ENCODE results near the gene NUP98.

The NUP98 gene

DNA sequence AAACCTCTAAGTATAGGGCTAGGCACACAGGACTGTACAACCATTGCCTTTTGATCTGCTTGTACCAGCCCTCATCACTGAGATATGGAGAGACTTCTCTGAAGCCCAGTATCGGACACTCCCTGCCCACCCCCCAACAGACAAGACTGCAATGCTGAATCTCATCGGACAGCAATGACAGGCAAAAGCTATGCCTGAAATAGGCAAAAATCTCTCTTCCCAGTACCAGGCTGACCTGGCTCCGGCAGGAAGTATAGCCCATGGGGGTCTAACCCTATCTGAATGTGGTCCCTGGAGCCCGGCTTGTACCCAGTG, 37.0 kb upstream of the NUP98 start:
- H3K27me3 ChIP-seq (ENCODE audit: insufficient read depth, low read length, poor library complexity) = no peaks in the 10 kb centered on the region
- peaks cover 97% of the 10 kb centered on the region for H3K79me2 ChIP-seq (ENCODE audit: insufficient read depth, low read length)
- H4K20me1 ChIP-seq (ENCODE audit: insufficient read depth, low read length) = peaks cover 81% of the 10 kb centered on the region
- TF ChIP-seq EZH2 (IDR thresholded peaks at IDR 0.05; ENCODE audit: borderline replicate concordance, low read depth, low read length, severe bottlenecking) = no peak
- TF ChIP-seq, protein P1, sequence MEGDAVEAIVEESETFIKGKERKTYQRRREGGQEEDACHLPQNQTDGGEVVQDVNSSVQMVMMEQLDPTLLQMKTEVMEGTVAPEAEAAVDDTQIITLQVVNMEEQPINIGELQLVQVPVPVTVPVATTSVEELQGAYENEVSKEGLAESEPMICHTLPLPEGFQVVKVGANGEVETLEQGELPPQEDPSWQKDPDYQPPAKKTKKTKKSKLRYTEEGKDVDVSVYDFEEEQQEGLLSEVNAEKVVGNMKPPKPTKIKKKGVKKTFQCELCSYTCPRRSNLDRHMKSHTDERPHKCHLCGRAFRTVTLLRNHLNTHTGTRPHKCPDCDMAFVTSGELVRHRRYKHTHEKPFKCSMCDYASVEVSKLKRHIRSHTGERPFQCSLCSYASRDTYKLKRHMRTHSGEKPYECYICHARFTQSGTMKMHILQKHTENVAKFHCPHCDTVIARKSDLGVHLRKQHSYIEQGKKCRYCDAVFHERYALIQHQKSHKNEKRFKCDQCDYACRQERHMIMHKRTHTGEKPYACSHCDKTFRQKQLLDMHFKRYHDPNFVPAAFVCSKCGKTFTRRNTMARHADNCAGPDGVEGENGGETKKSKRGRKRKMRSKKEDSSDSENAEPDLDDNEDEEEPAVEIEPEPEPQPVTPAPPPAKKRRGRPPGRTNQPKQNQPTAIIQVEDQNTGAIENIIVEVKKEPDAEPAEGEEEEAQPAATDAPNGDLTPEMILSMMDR (IDR thresholded peaks at IDR 0.05; ENCODE audit: borderline replicate concordance, extremely low read depth, low read length, poor library complexity, severe bottlenecking) = no peak
- H3K9me3 ChIP-seq (ENCODE audit: insufficient read depth, low read length, severe bottlenecking) = no peaks in the 10 kb centered on the region
- no peak overlapping the region for H3K4me2 ChIP-seq (ENCODE audit: insufficient read depth, low read length)
- peaks cover 69% of the 10 kb centered on the region for H3K36me3 ChIP-seq (ENCODE audit: insufficient read depth, low read length)
- no peak for ATAC-seq (ENCODE audit: insufficient read depth, low read depth)
- no peak overlapping the region for H3K27ac ChIP-seq (ENCODE audit: low read length)
- H3K9ac ChIP-seq (ENCODE audit: low read depth, low read length) = no peak overlapping the region
- no peak overlapping the region for H3K4me3 ChIP-seq (ENCODE audit: low read depth in 1 of 2, low read length in 2 of 2)
- no peak overlapping the region for H2AFZ ChIP-seq (ENCODE audit: low read depth, low read length)
- H3K4me1 ChIP-seq (ENCODE audit: insufficient read depth, low read length) = peaks cover 44% of the 10 kb centered on the region
- DNase-seq = no peak

DNA sequence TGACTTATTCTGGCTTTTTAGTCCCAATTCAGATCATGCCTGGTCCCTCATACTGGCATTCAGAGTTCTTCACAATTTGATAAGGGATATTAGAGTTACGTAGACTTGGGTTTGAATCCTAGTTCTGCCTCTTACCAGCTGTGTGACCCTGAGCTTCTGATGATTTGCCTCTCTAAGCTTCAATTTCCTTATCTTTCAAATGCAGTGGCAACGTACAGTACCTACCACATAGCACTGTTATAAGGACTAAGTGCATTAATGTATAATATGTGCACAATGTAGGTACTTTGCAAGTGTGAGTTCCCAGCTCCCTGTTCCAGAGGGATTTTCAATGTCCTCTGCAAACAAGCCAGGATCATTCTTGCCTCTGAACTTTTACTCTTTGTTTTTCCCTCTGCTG, 36.1 kb upstream of the NUP98 start:
- Histone ChIP-seq H3K36me3 (ENCODE audit: insufficient read depth, low read length) (peaks cover 64% of the 10 kb centered on the region), H3K9ac (ENCODE audit: low read depth, low read length) (no peak overlapping the region), H3K27me3 (ENCODE audit: insufficient read depth, low read length, poor library complexity) (no peaks in the 10 kb centered on the region), H3K4me3 (ENCODE audit: low read depth in 1 of 2, low read length in 2 of 2) (no peak overlapping the region), H3K4me2 (ENCODE audit: insufficient read depth, low read length) (no peak overlapping the region), H3K79me2 (ENCODE audit: insufficient read depth, low read length) (peaks cover 89% of the 10 kb centered on the region), H2AFZ (ENCODE audit: low read depth, low read length) (no peak overlapping the region), H4K20me1 (ENCODE audit: insufficient read depth, low read length) (peaks cover 74% of the 10 kb centered on the region), H3K9me3 (ENCODE audit: insufficient read depth, low read length, severe bottlenecking) (no peaks in the 10 kb centered on the region), H3K27ac (ENCODE audit: low read length) (0 out of 2 replicates have a peak overlapping the region, but pooled peaks have one; percentile 11), H3K4me1 (ENCODE audit: insufficient read depth, low read length) (peaks cover 36% of the 10 kb centered on the region)
- ATAC-seq (ENCODE audit: insufficient read depth, low read depth) (no peak), DNase-seq (no peak)
- TF ChIP-seq, protein P1 (IDR thresholded peaks at IDR 0.05; ENCODE audit: borderline replicate concordance, extremely low read depth, low read length, poor library complexity, severe bottlenecking) = no peak
- TF ChIP-seq EZH2 (IDR thresholded peaks at IDR 0.05; ENCODE audit: borderline replicate concordance, low read depth, low read length, severe bottlenecking) = no peak

DNA sequence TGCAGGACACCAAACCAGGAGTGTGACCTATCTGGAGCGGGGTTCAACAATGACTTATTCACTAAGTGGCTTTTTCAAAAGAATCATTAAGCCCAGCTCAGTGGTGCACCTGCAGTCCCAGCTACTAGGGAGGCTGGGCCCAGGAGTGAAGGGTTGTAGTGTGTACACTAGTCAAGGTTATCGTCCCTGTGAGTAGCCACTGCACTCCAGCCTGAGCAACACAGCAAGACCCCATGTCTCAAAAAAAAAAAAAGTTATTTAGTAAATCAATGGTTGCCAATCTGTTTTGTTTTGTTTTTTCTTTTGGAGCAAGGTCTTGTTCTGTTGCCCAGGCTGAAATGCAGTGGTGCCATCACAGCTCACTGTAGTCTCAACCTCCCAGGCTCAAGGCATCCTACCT, 35.5 kb upstream of the NUP98 start:
- H3K36me3 ChIP-seq (ENCODE audit: insufficient read depth, low read length) = peaks cover 70% of the 10 kb centered on the region
- no peak for ATAC-seq (ENCODE audit: insufficient read depth, low read depth)
- DNase-seq = no peak

More for the DNA sequence above, 35.5 kb upstream of the NUP98 start:
- Histone ChIP-seq H2AFZ (ENCODE audit: low read depth, low read length) (no peak overlapping the region), H3K9ac (ENCODE audit: low read depth, low read length) (no peak overlapping the region), H3K79me2 (ENCODE audit: insufficient read depth, low read length) (peaks cover 87% of the 10 kb centered on the region), H3K9me3 (ENCODE audit: insufficient read depth, low read length, severe bottlenecking) (no peaks in the 10 kb centered on the region), H4K20me1 (ENCODE audit: insufficient read depth, low read length) (peaks cover 73% of the 10 kb centered on the region), H3K4me2 (ENCODE audit: insufficient read depth, low read length) (no peak overlapping the region), H3K27ac (ENCODE audit: low read length) (no peak overlapping the region), H3K4me1 (ENCODE audit: insufficient read depth, low read length) (peaks cover 29% of the 10 kb centered on the region), H3K27me3 (ENCODE audit: insufficient read depth, low read length, poor library complexity) (no peaks in the 10 kb centered on the region), H3K4me3 (ENCODE audit: low read depth in 1 of 2, low read length in 2 of 2) (no peak overlapping the region)
- TF ChIP-seq EZH2 (IDR thresholded peaks at IDR 0.05; ENCODE audit: borderline replicate concordance, low read depth, low read length, severe bottlenecking) = no peak
- TF ChIP-seq, protein P1 (IDR thresholded peaks at IDR 0.05; ENCODE audit: borderline replicate concordance, extremely low read depth, low read length, poor library complexity, severe bottlenecking) = no peak

Data from DND-41 (cell line).